Lung (tissue), 12 donors: ENCODE data around the gene CAMKK2. TPM values are rescaled to one million over a fixed set of nuclear protein-coding genes. Genes with fewer than 3 reads are reported as not detected.

Experiments
- ATAC-seq: fragments of 200-7000 bp; cut with Tn5 transposase; one replicate; pipeline ENCODE4 v1.9.1; 2020; ENCODE audit warnings: moderate number of reproducible peaks; ENCODE audit not compliant: insufficient read depth, low FRiP score
- DNase-seq, 3 donors: peaks; one replicate each; pipeline ENCODE4 v3.0.0-alpha.2; 2013 to 2017
- H3K27ac ChIP-seq, 2 donors: one replicate each; pipeline ENCODE4 v1.5.1; 2013; ENCODE audit warnings: mild to moderate bottlenecking in 2 of 2, moderate library complexity in 2 of 2, control low read depth in 1 of 2, inconsistent platforms in 1 of 2, low read depth in 1 of 2, low read length in 1 of 2
- H3K27me3 ChIP-seq, 3 donors: one replicate each; pipeline ENCODE4 v1.5.1; 2013; ENCODE audit warnings: low read length in 2 of 3; ENCODE audit not compliant: control insufficient read depth in 3 of 3, insufficient read depth in 3 of 3
- H3K36me3 ChIP-seq, 4 donors: one replicate each; pipeline ENCODE4 v1.5.1; 2013; ENCODE audit warnings: low read length in 4 of 4, mild to moderate bottlenecking in 1 of 4, moderate library complexity in 1 of 4; ENCODE audit not compliant: control insufficient read depth in 4 of 4, insufficient read depth in 4 of 4
- H3K4me1 ChIP-seq, 5 donors: one replicate each; pipeline ENCODE4 v1.5.1; 2013; ENCODE audit warnings: low read length in 5 of 5, mild to moderate bottlenecking in 2 of 5, moderate library complexity in 1 of 5; ENCODE audit not compliant: control insufficient read depth in 5 of 5, insufficient read depth in 5 of 5
- H3K4me3 ChIP-seq: one replicate; pipeline ENCODE4 v1.5.1; 2013; ENCODE audit warnings: mild to moderate bottlenecking, control low read depth, moderate library complexity
- H3K9ac ChIP-seq, 2 donors: one replicate each; pipeline ENCODE4 v1.5.1; 2013; ENCODE audit warnings: low read length in 2 of 2, control low read depth in 1 of 2; ENCODE audit not compliant: insufficient read depth in 1 of 2
- H3K9me3 ChIP-seq, 4 donors: one replicate each; pipeline ENCODE4 v1.5.1; 2013; ENCODE audit warnings: low read length in 3 of 4, mild to moderate bottlenecking in 1 of 4, moderate library complexity in 1 of 4; ENCODE audit not compliant: control insufficient read depth in 4 of 4, insufficient read depth in 3 of 4
- WGBS, 2 donors: extraction: QIAGEN DNeasy Blood & Tissue Kit; methylation state at CpG; one replicate each; pipeline ENCODE4 v1.1.7; 2013; 5-methylcytosine and 5-hydroxymethylcytosine counted together
- polyA plus RNA-seq, 2 donors: library from polyadenylated mRNA; stranded (reverse); fragments of 200-250 nt; gene quantifications; one replicate each; pipeline ENCODE4 v1.2.1, GENCODE V29; 2013
- total RNA-seq, 2 donors: library from RNA; depleted of rRNA in 1 of 2; stranded (reverse); fragments of >200 nt in 1 of 2; gene quantifications; one replicate each; pipeline ENCODE4 v1.2.1, GENCODE V29; 2014 to 2021
- TF ChIP-seq, protein P1 (sequence below): IDR thresholded peaks from 2 replicates; pipeline ENCODE4 v1.5.1; 2012; ENCODE audit warnings: mild to moderate bottlenecking; ENCODE audit errors: control extremely low read depth, extremely low read depth
- donor health status: control.
- donor health status: control.
- donor health status: Bipolar disorder and iron deficiency.
- donor health status: healthy.
- donor health status: DM: yes; HTN: yes; CAD: no.

The CAMKK2 gene
- total and polyA plus RNA-seq, 4 donors: 12.0 to 46.3 (median 36.0) TPM

DNA sequence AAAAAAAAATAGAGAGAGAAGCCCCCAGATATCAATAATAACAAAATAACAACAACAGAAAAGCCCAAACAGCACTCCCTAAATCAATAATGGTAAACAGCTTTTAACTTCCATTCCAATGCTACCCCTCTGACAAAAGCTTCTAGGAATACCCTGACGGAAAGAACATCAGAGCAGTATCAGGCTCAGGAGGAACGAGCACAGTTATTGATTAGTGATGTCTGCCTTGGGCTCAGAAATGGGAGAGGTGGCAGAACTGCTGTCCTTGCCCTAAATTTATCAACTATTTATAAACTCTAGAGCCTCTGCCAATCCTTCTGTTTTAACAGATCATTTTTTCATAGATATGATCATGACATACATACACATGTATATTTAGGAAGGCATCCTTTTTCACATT, 44.7 kb downstream of the CAMKK2 start:
- no peak overlapping the region for H3K27ac ChIP-seq
- TF ChIP-seq, protein P1, sequence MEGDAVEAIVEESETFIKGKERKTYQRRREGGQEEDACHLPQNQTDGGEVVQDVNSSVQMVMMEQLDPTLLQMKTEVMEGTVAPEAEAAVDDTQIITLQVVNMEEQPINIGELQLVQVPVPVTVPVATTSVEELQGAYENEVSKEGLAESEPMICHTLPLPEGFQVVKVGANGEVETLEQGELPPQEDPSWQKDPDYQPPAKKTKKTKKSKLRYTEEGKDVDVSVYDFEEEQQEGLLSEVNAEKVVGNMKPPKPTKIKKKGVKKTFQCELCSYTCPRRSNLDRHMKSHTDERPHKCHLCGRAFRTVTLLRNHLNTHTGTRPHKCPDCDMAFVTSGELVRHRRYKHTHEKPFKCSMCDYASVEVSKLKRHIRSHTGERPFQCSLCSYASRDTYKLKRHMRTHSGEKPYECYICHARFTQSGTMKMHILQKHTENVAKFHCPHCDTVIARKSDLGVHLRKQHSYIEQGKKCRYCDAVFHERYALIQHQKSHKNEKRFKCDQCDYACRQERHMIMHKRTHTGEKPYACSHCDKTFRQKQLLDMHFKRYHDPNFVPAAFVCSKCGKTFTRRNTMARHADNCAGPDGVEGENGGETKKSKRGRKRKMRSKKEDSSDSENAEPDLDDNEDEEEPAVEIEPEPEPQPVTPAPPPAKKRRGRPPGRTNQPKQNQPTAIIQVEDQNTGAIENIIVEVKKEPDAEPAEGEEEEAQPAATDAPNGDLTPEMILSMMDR: no peak
- H3K4me1 ChIP-seq: no peaks in the 10 kb centered on the region
- no peaks in the 10 kb centered on the region for H3K9me3 ChIP-seq
- no peak overlapping the region for H3K9ac ChIP-seq
- no peak for ATAC-seq
- DNase-seq: no peak
- peaks cover 12 to 55% (median 42%) of the 10 kb centered on the region in 4 donors for H3K36me3 ChIP-seq
- no peaks in the 10 kb centered on the region for H3K27me3 ChIP-seq
- H3K4me3 ChIP-seq: no peak overlapping the region
- 99 to 100% methylated on average over 2 of the region's 2 CpGs for WGBS, 2 donors

DNA sequence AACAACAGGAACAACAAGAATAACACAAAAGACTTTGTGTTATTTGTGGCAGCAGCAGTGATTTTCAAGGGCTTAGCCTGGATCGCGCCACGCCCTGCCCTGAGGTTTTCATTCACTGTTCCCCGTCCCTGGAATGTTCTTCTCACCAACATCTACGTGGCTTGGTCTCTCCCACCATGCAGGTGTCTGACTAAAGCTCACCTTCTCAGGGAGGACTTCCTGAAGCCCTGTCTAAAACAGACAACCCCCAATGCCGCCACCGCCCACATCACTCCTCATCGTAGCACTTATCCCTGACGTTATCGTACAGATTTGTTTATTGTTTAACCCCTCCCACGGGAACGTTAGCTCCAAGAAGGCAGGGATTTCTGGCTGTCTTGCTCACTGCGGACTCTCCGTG, 46.1 kb downstream of the CAMKK2 start:
- no peaks in the 10 kb centered on the region for H3K4me1 ChIP-seq
- no peak overlapping the region for H3K27ac ChIP-seq
- DNase-seq (no peak), ATAC-seq (no peak)
- H3K9me3 ChIP-seq: no peaks in the 10 kb centered on the region
- 79 to 85% methylated on average over 14 of the region's 14 CpGs for WGBS, 2 donors
- H3K36me3 ChIP-seq: peaks cover 12 to 55% (median 36%) of the 10 kb centered on the region in 4 donors
- H3K4me3 ChIP-seq: no peak overlapping the region
- TF ChIP-seq, protein P1: no peak
- no peak overlapping the region for H3K9ac ChIP-seq
- H3K27me3 ChIP-seq: no peaks in the 10 kb centered on the region

GRCh38 chr12:121248622-121249021, 47.9 kb downstream of the CAMKK2 start:
- Histone ChIP-seq H3K9ac (no peak overlapping the region), H3K9me3 (no peaks in the 10 kb centered on the region), H3K27ac (no peak overlapping the region), H3K4me1 (no peaks in the 10 kb centered on the region), H3K36me3 (peaks cover 12 to 67% (median 31%) of the 10 kb centered on the region in 4 donors), H3K4me3 (no peak overlapping the region), H3K27me3 (no peaks in the 10 kb centered on the region)
- TF ChIP-seq, protein P1: no peak
- ATAC-seq (no peak), DNase-seq (no peak)
- 91 to 94% methylated on average over 22 of the region's 22 CpGs for WGBS, 2 donors

GRCh38 chr12:121246893-121247557, 49.5 kb downstream of the CAMKK2 start:
- no peaks in the 10 kb centered on the region for H3K4me1 ChIP-seq
- 94 to 96% methylated on average over 16 of the region's 16 CpGs for WGBS, 2 donors
- no peak overlapping the region for H3K9ac ChIP-seq
- no peak overlapping the region for H3K27ac ChIP-seq
- TF ChIP-seq, protein P1: no peak
- peaks cover 7 to 55% (median 26%) of the 10 kb centered on the region in 4 donors for H3K36me3 ChIP-seq
- ATAC-seq (no peak), DNase-seq (no peak)
- no peaks in the 10 kb centered on the region for H3K9me3 ChIP-seq
- H3K27me3 ChIP-seq: no peaks in the 10 kb centered on the region
- H3K4me3 ChIP-seq: no peak overlapping the region
